ENCODE data around the gene AATK. TPM values are rescaled to one million over a fixed set of nuclear protein-coding genes. Genes with fewer than 3 reads are reported as not detected.

AATK gene
- total RNA-seq, 1 experiment from 2014 or later: not detected

DNA sequence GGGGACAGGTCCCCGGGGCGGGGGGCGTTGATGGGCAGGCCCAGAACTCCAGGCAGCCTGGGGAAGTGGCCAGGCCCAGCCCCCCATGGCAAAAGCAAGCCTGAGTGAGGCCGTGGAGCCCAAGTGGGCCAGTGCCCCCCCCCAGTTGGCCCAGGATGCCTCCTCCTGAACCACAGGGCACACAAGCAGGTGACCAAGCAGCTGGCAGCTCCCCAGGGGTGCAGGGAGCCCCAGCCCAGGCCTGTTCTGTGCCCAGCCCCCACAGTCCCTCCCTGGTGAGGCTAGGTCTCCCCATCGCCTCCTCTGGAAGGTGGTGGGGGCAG lies 38.9 kb downstream of the AATK start:
- no peak for DNase-seq
- intact Hi-C loops (cut with micrococcal nuclease; ENCODE audit: unreplicated experiment): no loop called here
- Mint-ChIP-seq H3K27ac (ENCODE audit: unreplicated experiment) (no peak overlapping the region), H3K36me3 (ENCODE audit: insufficient read depth, unreplicated experiment) (no peaks in the 10 kb centered on the region), H3K9me3 (ENCODE audit: low read depth, unreplicated experiment) (no peaks in the 10 kb centered on the region), H3K4me1 (ENCODE audit: low read depth, unreplicated experiment) (no peaks in the 10 kb centered on the region), H3K4me3 (ENCODE audit: low read depth, unreplicated experiment) (no peak overlapping the region), H3K27me3 (ENCODE audit: unreplicated experiment) (no peaks in the 10 kb centered on the region)
- TF ChIP-seq, protein P1, sequence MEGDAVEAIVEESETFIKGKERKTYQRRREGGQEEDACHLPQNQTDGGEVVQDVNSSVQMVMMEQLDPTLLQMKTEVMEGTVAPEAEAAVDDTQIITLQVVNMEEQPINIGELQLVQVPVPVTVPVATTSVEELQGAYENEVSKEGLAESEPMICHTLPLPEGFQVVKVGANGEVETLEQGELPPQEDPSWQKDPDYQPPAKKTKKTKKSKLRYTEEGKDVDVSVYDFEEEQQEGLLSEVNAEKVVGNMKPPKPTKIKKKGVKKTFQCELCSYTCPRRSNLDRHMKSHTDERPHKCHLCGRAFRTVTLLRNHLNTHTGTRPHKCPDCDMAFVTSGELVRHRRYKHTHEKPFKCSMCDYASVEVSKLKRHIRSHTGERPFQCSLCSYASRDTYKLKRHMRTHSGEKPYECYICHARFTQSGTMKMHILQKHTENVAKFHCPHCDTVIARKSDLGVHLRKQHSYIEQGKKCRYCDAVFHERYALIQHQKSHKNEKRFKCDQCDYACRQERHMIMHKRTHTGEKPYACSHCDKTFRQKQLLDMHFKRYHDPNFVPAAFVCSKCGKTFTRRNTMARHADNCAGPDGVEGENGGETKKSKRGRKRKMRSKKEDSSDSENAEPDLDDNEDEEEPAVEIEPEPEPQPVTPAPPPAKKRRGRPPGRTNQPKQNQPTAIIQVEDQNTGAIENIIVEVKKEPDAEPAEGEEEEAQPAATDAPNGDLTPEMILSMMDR (IDR thresholded peaks at IDR 0.05; ENCODE audit: unreplicated experiment): no peak
- CTCF ChIA-PET: no interaction called here
- no TSS peak for BruUV-seq (replicated peaks)

DNA sequence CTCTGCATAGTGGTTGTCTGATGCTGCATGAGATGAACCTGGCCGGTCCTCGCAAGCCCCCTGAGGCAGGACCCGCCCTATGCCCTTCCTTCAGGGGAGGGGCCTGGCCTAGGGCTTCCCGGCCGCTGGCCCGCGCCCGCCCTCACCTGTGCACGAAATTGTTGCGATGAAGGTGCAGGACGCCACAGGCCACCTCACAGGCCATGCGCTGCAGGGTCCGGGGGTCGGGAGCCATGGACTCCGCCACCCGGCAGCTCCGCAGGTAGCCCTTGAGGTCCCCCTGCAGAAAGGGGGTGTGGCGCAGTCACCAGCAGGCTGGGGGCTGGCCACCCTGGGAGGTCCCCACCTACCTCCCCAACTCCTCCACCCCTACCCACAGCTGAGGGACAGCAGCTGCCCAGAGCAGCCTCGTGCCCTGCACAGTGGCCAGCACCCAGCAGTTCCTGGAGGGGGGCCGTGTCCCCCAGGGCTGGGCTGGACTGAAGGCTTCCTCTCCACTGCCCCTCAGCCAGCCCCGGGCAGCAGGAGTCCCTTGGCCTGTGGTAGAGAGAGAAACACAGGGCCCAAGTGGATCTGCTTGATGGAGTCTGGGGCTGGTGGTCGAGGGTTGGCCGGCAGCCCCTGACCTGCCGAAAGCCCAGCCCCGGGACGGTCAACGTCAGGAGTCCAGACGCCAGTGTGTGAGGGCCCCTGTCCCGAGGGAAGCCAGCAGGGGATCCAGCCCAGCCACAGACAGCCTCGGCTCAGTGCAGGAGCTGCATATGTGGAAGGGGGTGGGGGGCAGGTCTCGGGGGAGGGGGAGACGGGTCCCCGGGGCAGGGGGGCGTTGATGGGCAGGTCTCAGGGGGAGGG lies 39.5 kb downstream of the AATK start:
- no TSS peak for BruUV-seq (replicated peaks)
- Mint-ChIP-seq H3K4me3 (ENCODE audit: low read depth, unreplicated experiment) (no peak overlapping the region), H3K27ac (ENCODE audit: unreplicated experiment) (no peak overlapping the region), H3K36me3 (ENCODE audit: insufficient read depth, unreplicated experiment) (no peaks in the 10 kb centered on the region), H3K9me3 (ENCODE audit: low read depth, unreplicated experiment) (no peaks in the 10 kb centered on the region), H3K4me1 (ENCODE audit: low read depth, unreplicated experiment) (no peaks in the 10 kb centered on the region), H3K27me3 (ENCODE audit: unreplicated experiment) (no peaks in the 10 kb centered on the region)
- intact Hi-C loops (cut with micrococcal nuclease; ENCODE audit: unreplicated experiment): no loop called here
- TF ChIP-seq, protein P1 (IDR thresholded peaks at IDR 0.05; ENCODE audit: unreplicated experiment): no peak
- DNase-seq: no peak
- CTCF ChIA-PET: no interaction called here

- TF ChIP-seq, protein P1 (IDR thresholded peaks at IDR 0.05; ENCODE audit: unreplicated experiment): no peak
- intact Hi-C loops (cut with micrococcal nuclease; ENCODE audit: unreplicated experiment): no loop called here
- Mint-ChIP-seq H3K36me3 (ENCODE audit: insufficient read depth, unreplicated experiment) (no peaks in the 10 kb centered on the region), H3K4me3 (ENCODE audit: low read depth, unreplicated experiment) (no peak overlapping the region), H3K27me3 (ENCODE audit: unreplicated experiment) (no peaks in the 10 kb centered on the region), H3K9me3 (ENCODE audit: low read depth, unreplicated experiment) (no peaks in the 10 kb centered on the region), H3K27ac (ENCODE audit: unreplicated experiment) (no peak overlapping the region), H3K4me1 (ENCODE audit: low read depth, unreplicated experiment) (no peaks in the 10 kb centered on the region)
- no peak for DNase-seq
- CTCF ChIA-PET: no interaction called here
- BruUV-seq (replicated peaks): no TSS peak
Measured at GRCh38 chr17:81125573-81126081, 40.4 kb downstream of the AATK start.

DNA sequence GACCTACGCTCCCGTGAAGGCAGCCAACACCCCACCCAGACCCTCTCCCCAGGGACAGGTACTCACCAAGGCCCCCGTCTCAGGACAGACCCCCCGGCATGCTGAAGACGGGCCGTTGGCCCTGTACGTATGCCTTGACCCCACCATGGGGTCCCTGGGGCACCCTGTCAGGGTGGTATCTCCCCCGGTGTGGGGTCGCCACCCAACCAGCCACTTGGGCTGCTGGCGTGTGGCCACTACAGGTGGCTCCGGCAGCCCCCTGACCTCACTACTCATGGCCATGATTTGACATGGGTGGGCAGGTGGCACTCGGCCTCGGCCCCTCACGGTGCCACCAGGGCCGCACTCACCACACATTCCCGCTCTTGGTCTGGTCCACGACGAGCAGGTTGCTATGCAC lies 41.6 kb downstream of the AATK start:
- Mint-ChIP-seq H3K4me1 (ENCODE audit: low read depth, unreplicated experiment) (no peaks in the 10 kb centered on the region), H3K27me3 (ENCODE audit: unreplicated experiment) (no peaks in the 10 kb centered on the region), H3K27ac (ENCODE audit: unreplicated experiment) (no peak overlapping the region), H3K36me3 (ENCODE audit: insufficient read depth, unreplicated experiment) (peaks cover 6% of the 10 kb centered on the region), H3K9me3 (ENCODE audit: low read depth, unreplicated experiment) (no peaks in the 10 kb centered on the region), H3K4me3 (ENCODE audit: low read depth, unreplicated experiment) (no peak overlapping the region)
- CTCF ChIA-PET: no interaction called here
- no TSS peak for BruUV-seq (replicated peaks)
- no peak for DNase-seq
- intact Hi-C loops (cut with micrococcal nuclease; ENCODE audit: unreplicated experiment): no loop called here
- TF ChIP-seq, protein P1 (IDR thresholded peaks at IDR 0.05; ENCODE audit: unreplicated experiment): no peak
